Head of caudate nucleus (tissue), 42 donors: ENCODE results near the gene CTTN.
A peak's percentile ranks its signal among the peaks of the same experiment; 100 is the strongest.
"Not testable (repeated sequence)": the region's sequence is repeated elsewhere in the genome, so short reads cannot be mapped to it uniquely, and the experiment has no call there.

Experiments used
- DNase-seq, 42 donors: peaks; one replicate each; pipeline versions ENCODE4 v3.0.0 to v3.0.0-alpha.2; 2020 to 2021; ENCODE audit warnings: mixed read lengths in 7 of 42
- intact Hi-C: fragments of 100-400 bp; cut with DNase I; formaldehyde crosslinking; loops from one replicate; pipeline ENCODE4 v1.15.0; 2022

Gene CTTN

DNA sequence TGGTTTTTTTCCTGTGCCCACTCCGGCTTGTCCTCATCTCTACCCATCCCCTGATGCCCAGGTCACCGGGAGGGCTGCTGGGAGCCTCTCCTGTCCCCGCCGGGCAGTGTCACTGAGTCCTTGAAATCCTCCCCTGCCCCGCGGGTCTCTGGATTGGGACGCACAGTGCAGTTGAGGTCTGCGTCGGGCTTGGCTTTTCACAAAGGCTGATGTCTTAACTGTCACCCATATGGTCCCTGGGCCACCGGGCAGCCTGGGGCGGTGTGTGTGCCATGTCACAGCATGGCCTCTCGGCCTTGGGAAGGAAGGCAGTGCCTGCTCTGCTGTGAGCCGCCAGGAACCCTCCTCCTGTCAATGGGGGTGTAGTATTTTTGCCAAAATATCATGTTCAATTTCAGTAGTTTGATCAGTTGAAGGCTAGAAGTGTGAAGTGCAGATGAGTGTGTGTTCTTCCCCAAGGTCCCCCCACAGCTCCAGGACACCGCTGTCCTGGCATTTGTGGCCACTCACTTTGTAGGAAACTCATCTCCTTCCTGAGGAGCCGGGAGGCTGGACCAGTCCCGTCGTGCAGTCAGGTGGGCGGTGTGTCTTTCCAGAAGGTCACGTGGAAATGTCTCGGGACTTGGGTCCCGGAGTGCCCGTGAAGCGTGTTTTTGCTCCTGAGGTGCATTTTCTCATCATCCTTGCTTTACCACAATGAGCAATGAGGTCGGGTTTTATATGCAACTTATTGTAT, 37.6 kb downstream of the CTTN start:
- no peak for DNase-seq
- intact Hi-C loops, result no loop called here

DNA sequence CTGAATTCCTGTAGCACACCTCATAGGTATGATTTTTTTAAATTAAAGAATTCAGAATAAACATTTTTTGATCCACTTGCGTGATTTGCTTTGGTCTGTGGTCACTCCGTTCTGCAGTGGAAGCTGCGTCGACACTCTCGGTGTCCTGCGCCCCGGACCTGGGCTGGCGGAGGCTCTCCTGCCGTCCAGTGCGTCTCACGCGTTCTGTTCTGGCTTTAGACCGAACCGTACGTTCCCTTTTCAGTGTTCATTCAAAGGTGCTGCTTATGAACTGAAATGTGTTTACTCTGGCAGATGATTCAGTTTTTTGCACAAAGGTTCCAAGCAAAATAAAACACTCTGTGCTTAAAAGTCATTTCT, 38.2 kb downstream of the CTTN start:
- intact Hi-C loops, result no loop called here
- DNase-seq, result no peak

GRCh38 chr11:70437111-70437784, 38.9 kb downstream of the CTTN start:
- intact Hi-C loops, result no loop called here
- DNase-seq, result no peak

DNA sequence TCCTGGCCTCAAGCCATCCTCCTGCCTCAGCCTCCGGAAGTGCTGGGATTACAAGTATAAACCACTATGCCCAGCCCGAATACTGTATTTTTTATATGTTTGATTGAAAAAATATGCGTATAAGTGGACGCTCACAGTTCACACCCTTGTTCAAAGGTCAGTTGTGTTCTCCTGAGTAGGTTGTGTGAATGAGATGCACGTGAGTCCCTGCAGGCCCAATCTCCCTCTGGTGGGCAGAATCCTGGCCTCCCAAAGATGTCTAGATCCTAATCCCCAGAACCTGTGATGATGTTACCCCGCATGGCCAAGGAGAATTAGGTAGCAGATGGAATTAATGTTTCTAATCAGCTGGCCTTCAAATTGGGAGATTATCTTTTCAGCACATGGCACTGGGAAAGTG, 41.9 kb downstream of the CTTN start:
- no peak for DNase-seq
- intact Hi-C loops, result no loop called here

DNA sequence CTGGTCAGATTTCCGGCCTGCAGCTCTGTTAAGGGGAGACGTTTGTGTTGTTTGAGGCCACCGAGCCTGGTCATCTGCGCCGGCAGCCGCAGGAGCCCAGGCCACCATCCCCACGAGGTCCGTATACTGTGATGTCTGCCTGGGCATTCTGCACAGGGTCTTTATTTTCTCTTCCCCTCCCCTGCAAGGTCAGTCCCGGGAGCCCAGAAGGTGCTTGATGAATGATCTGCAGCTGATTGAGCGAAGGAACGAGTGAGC, 45.4 kb downstream of the CTTN start:
- intact Hi-C loops, result no loop called here
- no peak for DNase-seq

DNA sequence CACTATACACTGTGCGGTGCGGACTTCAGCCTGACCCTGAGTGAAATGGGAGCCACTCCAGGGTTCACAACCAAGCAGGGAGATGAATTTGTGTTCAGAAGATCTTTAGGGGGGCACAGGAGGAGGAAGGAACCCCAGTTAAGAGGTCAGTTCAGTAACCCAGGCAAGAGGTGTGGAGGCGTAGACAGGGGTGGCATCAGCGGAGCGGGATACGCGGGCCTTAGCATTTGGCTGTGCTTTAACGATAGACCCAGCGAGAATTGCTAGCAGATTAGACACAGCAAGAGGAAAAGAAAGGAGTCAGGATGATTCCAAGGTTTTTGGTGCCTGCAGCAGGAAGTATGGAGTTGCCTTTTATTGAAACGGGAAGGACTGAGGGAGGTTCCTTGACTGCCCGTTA, 46.8 kb downstream of the CTTN start:
- no peak for DNase-seq
- intact Hi-C loops, result no loop called here

- no peak for DNase-seq
- intact Hi-C loops, result no loop called here
These were observed 47.3 kb downstream of the CTTN start for GRCh38 chr11:70445605-70446004.

GRCh38 chr11:70448983-70449567, 50.7 kb downstream of the CTTN start:
- DNase-seq, result no peak
- intact Hi-C loops, result no loop called here

- intact Hi-C loops, result no loop called here
These were observed 56.0 kb downstream of the CTTN start for GRCh38 chr11:70454197-70454767.

DNA sequence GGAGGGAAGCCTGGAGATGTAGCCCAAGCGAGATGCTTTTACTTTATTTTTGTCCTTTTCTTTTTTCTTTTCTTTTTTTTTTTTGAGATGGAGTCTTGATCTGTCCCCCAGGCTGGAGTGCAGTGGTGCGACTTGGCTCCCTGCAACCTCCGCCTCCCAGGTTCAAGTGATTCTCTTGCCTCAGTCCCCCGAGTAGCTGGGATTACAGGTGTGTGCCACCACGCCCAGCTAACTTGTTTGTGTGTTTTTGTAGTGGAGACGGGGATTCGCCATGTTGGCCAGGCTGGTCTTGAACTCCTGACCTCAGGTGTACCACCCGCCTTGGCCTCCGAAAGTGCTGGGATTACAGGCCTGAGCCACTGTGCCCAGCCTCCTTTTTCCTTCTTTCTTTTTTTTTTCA, 56.5 kb downstream of the CTTN start:
- intact Hi-C loops, DNase-seq: not testable (repeated sequence)

More at GRCh38 chr11:70454197-70454767, 56.0 kb downstream of the CTTN start:
- DNase-seq, result no peak

GRCh38 chr11:70455354-70455753, 57.0 kb downstream of the CTTN start:
- intact Hi-C loops, result no loop called here
- DNase-seq, result no peak

- peak in 28 of 42 donors; percentile 16 to 75 (median 46) for DNase-seq
- intact Hi-C loops, result no loop called here
These were observed 58.7 kb downstream of the CTTN start for GRCh38 chr11:70456921-70457532.

DNA sequence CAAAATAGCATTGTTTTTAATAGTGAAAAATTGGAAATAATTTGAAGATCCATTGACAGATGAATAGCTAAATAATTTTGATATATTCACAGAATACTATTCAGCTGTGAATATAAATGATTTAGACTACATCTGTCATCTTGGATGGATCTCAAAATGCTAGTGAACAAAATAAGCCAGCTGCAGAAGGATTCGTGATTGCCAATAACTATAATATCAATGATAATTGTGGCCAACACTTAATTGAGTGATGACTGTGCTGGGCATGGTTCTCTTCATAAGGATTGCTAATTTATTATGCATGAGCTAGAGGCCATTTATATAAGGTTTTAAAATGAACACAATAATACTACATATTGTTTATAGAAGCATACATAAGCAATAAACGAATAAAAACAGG, 60.4 kb downstream of the CTTN start:
- intact Hi-C loops, result no loop called here
- DNase-seq, result no peak

DNA sequence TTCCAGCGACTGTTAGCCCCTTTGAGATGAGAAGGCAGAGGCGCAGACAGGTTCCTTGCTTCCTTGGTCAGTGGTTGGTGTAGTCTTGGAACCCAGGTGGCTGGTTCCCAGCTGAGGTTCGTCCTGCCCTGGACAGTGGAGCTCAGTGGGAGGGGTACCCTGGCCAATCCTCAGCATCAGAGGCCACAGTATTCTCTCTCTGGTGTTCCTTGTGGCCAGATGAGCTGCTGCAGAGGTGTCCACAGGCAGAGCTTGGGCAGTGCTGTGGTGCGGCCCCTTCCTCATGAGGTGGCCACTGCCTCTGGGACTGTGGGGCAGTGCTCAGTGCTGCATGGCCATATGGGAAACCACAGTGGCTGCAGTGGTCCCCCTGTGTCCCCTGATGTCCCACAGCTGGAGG, 61.8 kb downstream of the CTTN start:
- intact Hi-C loops, result no loop called here
- DNase-seq, result peak in 1 of 42 donors; percentile 22

GRCh38 chr11:70460964-70461363, 62.6 kb downstream of the CTTN start:
- intact Hi-C loops, result no loop called here
- DNase-seq, result peak in 1 of 42 donors; percentile 26

GRCh38 chr11:70462818-70463477, 64.6 kb downstream of the CTTN start:
- DNase-seq, result peak in 13 of 42 donors; percentile 21 to 68 (median 42)
- intact Hi-C loops, result no loop called here

- peak in 1 of 42 donors; percentile 11 for DNase-seq
- intact Hi-C loops, result no loop called here
These were observed 65.3 kb downstream of the CTTN start for GRCh38 chr11:70463478-70464255.

DNA sequence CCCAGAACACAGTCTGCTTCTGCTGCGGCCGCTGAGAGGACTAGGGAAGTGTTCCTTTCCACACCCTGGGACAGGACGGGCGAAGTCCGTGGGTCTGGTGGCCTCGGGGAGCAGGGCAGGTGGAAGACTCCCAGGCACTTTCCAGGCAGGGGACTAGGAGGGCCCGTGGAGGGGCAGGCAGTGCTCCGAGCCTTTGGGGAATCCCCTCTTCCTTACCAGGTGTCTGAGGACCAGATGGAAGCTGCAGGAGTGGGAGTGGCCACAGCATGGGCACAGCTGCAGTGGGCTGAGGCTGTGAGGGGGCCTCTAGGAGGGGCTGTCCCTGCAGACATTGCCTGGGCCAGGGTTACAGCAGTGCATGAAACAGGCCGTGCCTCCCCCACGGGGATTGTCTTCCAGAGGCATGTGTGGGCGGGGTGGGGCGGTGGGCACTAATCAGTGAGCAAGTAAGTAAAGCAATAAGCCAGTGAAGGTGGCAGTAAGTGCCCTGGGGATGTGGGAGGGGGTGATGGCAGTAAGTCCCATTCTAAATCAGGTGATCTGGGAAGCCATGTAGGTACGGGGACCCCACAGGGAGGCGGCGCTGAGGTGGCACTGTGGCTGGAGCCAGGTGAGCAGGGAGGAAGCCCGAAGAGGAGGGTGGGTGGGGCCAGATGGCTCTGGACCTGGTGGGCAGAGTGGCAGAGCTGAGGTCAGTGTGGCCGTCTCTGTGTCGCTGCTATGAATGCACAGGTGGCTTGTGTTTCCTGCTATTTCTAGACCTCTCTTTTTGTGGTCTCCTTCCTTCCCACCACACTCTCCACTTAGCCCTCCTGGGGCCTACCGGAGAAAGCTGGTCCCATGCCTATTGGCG, 66.4 kb downstream of the CTTN start:
- intact Hi-C loops, result loop anchor here (5.0 kb wide), 1 partner anchor 293 kb away; no protein-coding TSS in a partner anchor
- DNase-seq, result peak in 2 of 42 donors; percentile 13 to 20
